CD8-positive, alpha-beta memory T cell (primary cell): ENCODE data around the gene SPIN2A. TPM values are rescaled to one million over a fixed set of nuclear protein-coding genes. Genes with fewer than 3 reads are reported as not detected.
A peak's percentile ranks its signal among the peaks of the same experiment; 100 is the strongest.
"Not testable (repeated sequence)": the region's sequence is repeated elsewhere in the genome, so short reads cannot be mapped to it uniquely, and the experiment has no call there.

Experiments used
- CTCF ChIA-PET: fragments of 350-600 bp; sonication (Branson Sonifier 250); formaldehyde crosslinking; loops from one replicate; lab custom pipeline; 2021; ENCODE audit warnings: antibody characterized with exemption; lab: Charles Lee
- POLR2A ChIA-PET: fragments of 350-600 bp; sonication (Branson Sonifier 250); formaldehyde crosslinking; loops from one replicate; lab custom pipeline; 2021; ENCODE audit warnings: antibody characterized with exemption; lab: Charles Lee
- DNase-seq, 5 donors: peaks; one replicate each; pipeline versions ENCODE4 v3.0.0 to v3.0.0-alpha.2; 2020 to 2022; ENCODE audit warnings: mixed read lengths in 1 of 5
- H3K27ac ChIP-seq: one replicate; pipeline ENCODE4 v1.7.0; 2013; ENCODE audit warnings: low read depth, mild to moderate bottlenecking, low read length, moderate library complexity
- H3K27me3 ChIP-seq: 2 replicates; pipeline ENCODE4 v1.7.0; 2013; ENCODE audit warnings: low read length, mild to moderate bottlenecking; ENCODE audit not compliant: insufficient read depth, poor library complexity, severe bottlenecking
- H3K36me3 ChIP-seq: 2 replicates; pipeline ENCODE4 v1.7.0; 2013; ENCODE audit warnings: mild to moderate bottlenecking, low read length, moderate library complexity; ENCODE audit not compliant: insufficient read depth
- H3K4me1 ChIP-seq: 2 replicates; pipeline ENCODE4 v1.7.0; 2013; ENCODE audit warnings: mild to moderate bottlenecking, low read length, moderate library complexity; ENCODE audit not compliant: insufficient read depth
- H3K4me3 ChIP-seq: 2 replicates; pipeline ENCODE4 v1.7.0; 2013; ENCODE audit warnings: mild to moderate bottlenecking, low read length
- H3K9me3 ChIP-seq: 2 replicates; pipeline ENCODE4 v1.7.0; 2013; ENCODE audit warnings: mild to moderate bottlenecking, low read length
- H3K27ac Mint-ChIP-seq, 8 donors: one replicate each; pipeline ENCODE4 v1.8.0; 2020 to 2021; ENCODE audit warnings: mixed read lengths in 8 of 8, mild to moderate bottlenecking in 6 of 8, inconsistent platforms in 3 of 8, moderate library complexity in 3 of 8
- H3K27me3 Mint-ChIP-seq, 2 donors: one replicate each; pipeline ENCODE4 v1.8.0; 2020 to 2021; ENCODE audit warnings: mixed read lengths in 2 of 2, mild to moderate bottlenecking in 1 of 2, moderate library complexity in 1 of 2
- H3K36me3 Mint-ChIP-seq, 3 donors: one replicate each; pipeline ENCODE4 v1.8.0; 2020 to 2021; ENCODE audit warnings: mixed read lengths in 3 of 3, inconsistent platforms in 1 of 3, mild to moderate bottlenecking in 1 of 3
- H3K4me1 Mint-ChIP-seq, 3 donors: one replicate each; pipeline ENCODE4 v1.8.0; 2020 to 2021; ENCODE audit warnings: mixed read lengths in 3 of 3, inconsistent platforms in 1 of 3, mild to moderate bottlenecking in 1 of 3
- H3K4me3 Mint-ChIP-seq, 7 donors: one replicate each; pipeline ENCODE4 v1.8.0; 2020 to 2021; ENCODE audit warnings: mixed read lengths in 7 of 7, mild to moderate bottlenecking in 6 of 7, moderate library complexity in 4 of 7, inconsistent platforms in 2 of 7
- H3K9me3 Mint-ChIP-seq, 5 donors: one replicate each; pipeline ENCODE4 v1.8.0; 2020 to 2022; ENCODE audit warnings: mixed read lengths in 5 of 5, mild to moderate bottlenecking in 3 of 5, moderate library complexity in 2 of 5, inconsistent platforms in 1 of 5
- polyA plus RNA-seq: library from polyadenylated mRNA; unstranded; fragments of 300-500 nt; fragmentation: Illumina TruSeq; gene quantifications from one replicate; pipeline ENCODE4 v1.2.3, GENCODE V29; 2021
- total RNA-seq, 2 experiments: library from RNA; stranded (reverse); gene quantifications; one replicate each; pipeline ENCODE4 v1.2.3, GENCODE V29; 2021

SPIN2A gene
- total and polyA plus RNA-seq, 3 experiments from 2014 or later, result 0.13 to 0.47 (median 0.18) TPM

DNA sequence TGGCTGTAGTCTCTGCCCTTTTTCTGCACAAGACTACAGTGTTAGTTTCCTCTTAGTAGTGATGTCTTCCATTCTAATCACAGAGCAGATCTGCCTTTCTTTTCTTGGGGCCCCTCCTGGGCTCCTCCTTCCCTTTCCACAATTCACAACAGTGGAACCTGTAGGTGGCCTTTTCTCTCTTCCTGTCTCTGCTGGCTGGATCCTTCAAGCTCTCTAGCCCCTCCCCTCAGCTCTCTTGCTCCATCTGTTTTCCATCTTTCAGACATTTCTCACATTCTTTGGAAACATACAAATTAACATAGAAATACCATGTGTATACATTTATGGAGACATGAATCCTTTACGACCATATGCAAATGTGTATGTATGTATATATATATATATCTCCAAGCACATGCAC, 304 bp upstream of the SPIN2A start:
- ChIA-PET CTCF (no interaction called here), POLR2A (no interaction called here)
- Mint-ChIP-seq H3K4me3 (no peak overlapping the region), H3K9me3 (no peaks in the 10 kb centered on the region), H3K27ac (peak overlapping the region in 1 of 8 donors; percentile 47), H3K36me3 (peaks cover 0 to 2% (median 0%) of the 10 kb centered on the region in 3 donors), H3K4me1 (peaks cover 7 to 10% (median 10%) of the 10 kb centered on the region in 3 donors), H3K27me3 (peaks cover 0 to 7% of the 10 kb centered on the region in 2 donors)
- Histone ChIP-seq H3K9me3 (no peaks in the 10 kb centered on the region), H3K36me3 (no peaks in the 10 kb centered on the region), H3K4me3 (no peak overlapping the region), H3K4me1 (no peaks in the 10 kb centered on the region), H3K27ac (no peak overlapping the region), H3K27me3 (no peaks in the 10 kb centered on the region)
- no peak for DNase-seq

DNA sequence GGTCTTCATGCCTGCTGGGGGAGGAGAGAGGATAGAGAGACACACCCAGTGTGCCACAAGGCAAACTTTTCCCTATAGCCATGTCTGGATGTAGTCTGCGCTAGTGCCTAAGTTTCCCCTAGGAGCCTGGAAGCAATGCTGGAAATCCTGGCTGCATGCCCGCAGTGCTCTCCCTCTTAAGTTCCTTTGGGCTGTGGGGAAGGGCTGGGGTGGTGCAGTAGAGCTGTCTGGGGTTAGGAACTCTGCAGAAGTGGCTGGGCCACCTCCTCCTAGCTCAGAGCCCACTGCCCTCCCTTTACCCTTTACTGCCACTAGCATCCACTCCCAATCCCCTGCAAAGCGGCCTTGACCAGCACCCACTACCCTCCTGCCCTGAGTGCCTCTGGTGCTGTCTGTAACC, 608 bp downstream of the SPIN2A start:
- H3K27me3 Mint-ChIP-seq, H3K4me3 Mint-ChIP-seq, H3K4me1 ChIP-seq, H3K9me3 Mint-ChIP-seq, DNase-seq, H3K27ac ChIP-seq, H3K4me3 ChIP-seq, POLR2A ChIA-PET, CTCF ChIA-PET, H3K27me3 ChIP-seq, H3K36me3 ChIP-seq, H3K27ac Mint-ChIP-seq, H3K36me3 Mint-ChIP-seq, H3K4me1 Mint-ChIP-seq, H3K9me3 ChIP-seq: not testable (repeated sequence)

DNA sequence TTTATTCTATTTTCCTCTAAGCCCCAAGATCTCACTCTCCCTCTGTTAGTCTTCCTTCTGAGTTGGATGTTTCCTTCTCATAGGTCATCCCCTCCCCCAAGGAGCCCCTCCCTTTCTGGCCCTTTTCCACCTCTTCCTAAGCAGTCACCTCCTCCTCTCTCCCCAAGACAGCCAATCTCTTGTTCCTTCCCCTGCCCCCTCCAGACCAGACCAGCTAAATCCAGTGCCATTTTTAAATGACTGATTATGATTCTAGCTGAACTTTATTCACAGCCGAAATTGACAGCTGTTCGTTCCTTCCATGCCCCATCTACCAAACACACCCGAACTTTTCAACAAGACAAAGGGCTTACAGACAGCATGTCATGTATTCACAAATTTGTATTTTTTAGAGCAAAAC, 1.9 kb downstream of the SPIN2A start:
- Histone ChIP-seq H3K4me1 (no peaks in the 10 kb centered on the region), H3K36me3 (no peaks in the 10 kb centered on the region), H3K9me3 (no peaks in the 10 kb centered on the region), H3K4me3 (no peak overlapping the region), H3K27me3 (no peaks in the 10 kb centered on the region), H3K27ac (no peak overlapping the region)
- Mint-ChIP-seq H3K27ac (peak overlapping the region in 1 of 8 donors; percentile 47), H3K9me3 (no peaks in the 10 kb centered on the region), H3K27me3 (peaks cover 0 to 7% of the 10 kb centered on the region in 2 donors), H3K4me1 (no peaks in the 10 kb centered on the region), H3K4me3 (no peak overlapping the region), H3K36me3 (peaks cover 0 to 2% (median 0%) of the 10 kb centered on the region in 3 donors)
- DNase-seq, result no peak
- CTCF ChIA-PET, result no interaction called here
- POLR2A ChIA-PET, result no interaction called here

DNA sequence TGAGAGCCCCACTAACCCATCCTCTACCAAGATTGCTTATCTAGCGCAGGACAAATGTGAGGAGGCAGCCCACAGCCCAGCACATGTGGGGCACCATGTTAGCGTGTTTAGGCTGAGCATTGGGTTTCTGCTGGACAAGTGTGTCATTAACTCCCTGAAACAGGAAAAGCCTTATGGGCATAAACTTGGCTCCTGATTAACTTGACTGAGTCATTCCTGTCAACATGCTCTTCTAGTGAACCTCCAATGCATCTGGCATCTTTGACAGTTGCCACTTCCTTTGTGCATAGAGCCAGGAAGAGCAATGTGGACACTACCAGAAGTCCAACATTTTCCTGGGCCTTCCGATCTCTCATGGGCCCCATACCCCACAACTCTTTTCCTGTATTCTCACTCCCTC, 2.5 kb downstream of the SPIN2A start:
- H3K27me3 ChIP-seq, result no peaks in the 10 kb centered on the region
- Mint-ChIP-seq H3K27me3 (peaks cover 0 to 7% of the 10 kb centered on the region in 2 donors), H3K9me3 (no peaks in the 10 kb centered on the region), H3K27ac (no peak overlapping the region), H3K36me3 (peaks cover 0 to 2% (median 0%) of the 10 kb centered on the region in 3 donors), H3K4me1 (no peaks in the 10 kb centered on the region), H3K4me3 (no peak overlapping the region)
- H3K4me1 ChIP-seq, result no peaks in the 10 kb centered on the region
- no peak overlapping the region for H3K4me3 ChIP-seq
- no peak overlapping the region for H3K27ac ChIP-seq
- H3K36me3 ChIP-seq, result no peaks in the 10 kb centered on the region
- H3K9me3 ChIP-seq, result no peaks in the 10 kb centered on the region
- POLR2A ChIA-PET, result no interaction called here
- DNase-seq, result no peak
- CTCF ChIA-PET, result no interaction called here

DNA sequence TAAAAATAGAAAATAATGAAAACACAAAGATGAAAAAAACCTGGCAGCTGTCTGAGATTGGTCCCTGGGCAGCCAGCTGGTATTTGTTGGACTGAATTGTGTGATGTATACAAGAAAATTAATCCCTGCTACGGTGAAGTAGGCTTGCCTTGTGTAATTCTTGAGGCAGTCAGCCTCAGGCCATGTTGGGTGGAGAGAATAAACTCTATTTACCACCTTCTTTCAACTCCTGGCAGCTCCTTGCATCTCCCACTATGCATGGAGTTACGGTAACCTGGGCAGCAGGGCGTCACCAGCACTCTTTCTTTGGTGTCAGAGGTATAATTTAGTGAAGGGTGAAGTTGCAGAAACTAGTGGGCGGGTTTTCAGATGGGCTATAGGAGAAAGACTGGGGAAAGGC, 3.5 kb downstream of the SPIN2A start:
- Mint-ChIP-seq H3K4me3 (no peak overlapping the region), H3K36me3 (peaks cover 0 to 2% (median 0%) of the 10 kb centered on the region in 3 donors), H3K9me3 (no peaks in the 10 kb centered on the region), H3K27ac (no peak overlapping the region), H3K27me3 (peaks cover 0 to 5% of the 10 kb centered on the region in 2 donors), H3K4me1 (no peaks in the 10 kb centered on the region)
- no peak for DNase-seq
- Histone ChIP-seq H3K27me3 (no peaks in the 10 kb centered on the region), H3K36me3 (no peaks in the 10 kb centered on the region), H3K27ac (no peak overlapping the region), H3K4me1 (no peaks in the 10 kb centered on the region), H3K9me3 (no peaks in the 10 kb centered on the region), H3K4me3 (no peak overlapping the region)
- POLR2A ChIA-PET, result no interaction called here
- CTCF ChIA-PET, result no interaction called here

DNA sequence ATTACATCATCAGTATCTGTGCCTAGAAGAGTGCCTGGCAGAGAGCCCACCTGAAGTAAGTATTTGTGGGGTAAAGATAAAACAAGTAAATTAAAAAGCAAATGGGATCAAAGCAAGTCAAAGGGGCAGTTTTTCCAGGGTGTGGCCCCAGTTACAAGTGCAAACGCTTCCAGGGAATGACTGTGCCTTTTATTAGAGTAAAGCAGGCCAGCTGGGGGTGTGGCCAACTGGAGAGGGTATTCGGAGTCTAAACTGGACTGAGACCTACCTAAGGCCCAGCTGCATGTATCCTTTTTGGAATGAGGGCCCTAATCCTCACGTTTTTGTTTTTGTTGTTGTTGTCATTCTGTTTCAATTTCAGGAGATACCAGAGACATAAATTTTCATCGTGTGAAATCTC, 3.9 kb downstream of the SPIN2A start:
- H3K36me3 ChIP-seq, DNase-seq, H3K36me3 Mint-ChIP-seq, POLR2A ChIA-PET, H3K27ac ChIP-seq, H3K4me1 ChIP-seq, H3K9me3 ChIP-seq, CTCF ChIA-PET, H3K4me3 Mint-ChIP-seq, H3K9me3 Mint-ChIP-seq, H3K4me1 Mint-ChIP-seq, H3K27me3 Mint-ChIP-seq, H3K27me3 ChIP-seq, H3K4me3 ChIP-seq, H3K27ac Mint-ChIP-seq: not testable (repeated sequence)

DNA sequence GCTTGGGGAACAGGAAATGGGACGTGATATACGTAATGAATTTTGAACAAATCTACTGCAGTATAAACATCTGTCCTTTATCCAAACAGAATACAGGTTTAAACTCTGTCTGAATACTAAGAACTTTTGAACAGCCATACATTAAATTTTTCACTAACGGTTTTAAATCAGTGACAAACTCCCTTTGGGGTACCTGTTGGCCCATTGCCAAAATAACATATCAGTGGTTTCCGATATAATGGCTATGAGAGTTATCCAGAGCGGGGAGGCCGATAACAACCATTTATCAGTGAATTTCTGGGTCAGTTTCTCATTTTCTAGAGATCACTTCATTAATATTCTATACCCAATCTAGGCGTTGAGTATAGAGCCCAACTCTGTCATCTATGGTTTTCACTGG, 5.2 kb downstream of the SPIN2A start:
- no peak overlapping the region for H3K4me3 ChIP-seq
- H3K27me3 Mint-ChIP-seq, result peaks cover 0 to 3% of the 10 kb centered on the region in 2 donors
- H3K4me1 Mint-ChIP-seq, result no peaks in the 10 kb centered on the region
- no peaks in the 10 kb centered on the region for H3K36me3 ChIP-seq
- H3K4me3 Mint-ChIP-seq, result no peak overlapping the region
- no peaks in the 10 kb centered on the region for H3K27me3 ChIP-seq
- no peaks in the 10 kb centered on the region for H3K4me1 ChIP-seq
- ChIA-PET POLR2A (no interaction called here), CTCF (no interaction called here)
- H3K9me3 ChIP-seq, result no peaks in the 10 kb centered on the region
- H3K27ac ChIP-seq, result no peak overlapping the region
- H3K36me3 Mint-ChIP-seq, result peaks cover 0 to 2% (median under 1%) of the 10 kb centered on the region in 3 donors
- no peak for DNase-seq
- no peak overlapping the region for H3K27ac Mint-ChIP-seq
- H3K9me3 Mint-ChIP-seq, result no peaks in the 10 kb centered on the region

DNA sequence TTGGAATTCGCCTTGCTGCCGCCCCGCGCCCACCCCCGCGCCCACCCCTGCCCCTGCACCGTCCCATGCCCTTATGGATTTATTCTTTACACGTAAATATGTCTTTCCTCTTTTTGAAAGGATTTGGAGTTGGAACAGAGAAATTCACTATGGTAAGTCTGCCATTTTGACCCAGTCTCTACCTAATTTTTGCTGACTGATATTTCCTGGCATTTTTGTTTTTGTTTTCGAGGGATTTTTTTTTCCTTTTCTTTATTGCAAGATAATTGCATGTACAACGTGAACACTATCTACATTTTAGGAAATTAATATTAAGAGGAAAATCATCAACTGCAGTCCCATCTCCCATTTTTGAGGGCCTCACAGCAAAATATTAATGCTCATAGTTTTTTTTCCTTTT, 15.4 kb downstream of the SPIN2A start:
- POLR2A ChIA-PET, result no interaction called here
- H3K4me3 ChIP-seq, result peak overlapping the region; percentile 51
- no peaks in the 10 kb centered on the region for H3K9me3 ChIP-seq
- H3K27ac Mint-ChIP-seq, result peak overlapping the region; percentile 80 to 98 (median 92)
- peaks cover 0 to 17% (median 0%) of the 10 kb centered on the region in 3 donors for H3K36me3 Mint-ChIP-seq
- H3K27ac ChIP-seq, result no peak overlapping the region
- peaks cover 0 to 7% of the 10 kb centered on the region in 2 donors for H3K27me3 Mint-ChIP-seq
- peak overlapping the region; percentile 90 to 97 (median 94) for H3K4me3 Mint-ChIP-seq
- no peaks in the 10 kb centered on the region for H3K27me3 ChIP-seq
- CTCF ChIA-PET, result interaction anchor here (1.1 kb wide), 1 partner anchor 165 kb away, joined by 3 read pairs; the partner anchor contains the start of gene FAAH2
- H3K9me3 Mint-ChIP-seq, result peaks cover 0 to 2% (median 0%) of the 10 kb centered on the region in 5 donors
- no peak for DNase-seq
- peaks cover 6 to 27% (median 13%) of the 10 kb centered on the region in 3 donors for H3K4me1 Mint-ChIP-seq
- H3K4me1 ChIP-seq, result no peaks in the 10 kb centered on the region
- no peaks in the 10 kb centered on the region for H3K36me3 ChIP-seq
